Thyroid gland (tissue), 4 donors: ENCODE data around the gene ACVRL1. TPM values are rescaled to one million over a fixed set of nuclear protein-coding genes. Genes with fewer than 3 reads are reported as not detected.

ENCODE experiments used
- DNase-seq, 2 donors: peaks; one replicate each; pipeline ENCODE4 v3.0.0-alpha.2; 2019
- H3K27ac ChIP-seq, 3 donors: fragments of 200-600 bp; sonication (generic); 1 replicate in 2 of 3; 2 replicates in 1 of 3; pipeline ENCODE4 v1.5.1; 2016 to 2019; ENCODE audit warnings: mild to moderate bottlenecking in 1 of 3, moderate library complexity in 1 of 3
- H3K27me3 ChIP-seq: fragments of 200-600 bp; sonication (generic); one replicate; pipeline ENCODE4 v1.5.1; 2019
- H3K36me3 ChIP-seq, 2 donors: fragments of 200-600 bp; sonication (generic); one replicate each; pipeline ENCODE4 v1.5.1; 2016 to 2019
- H3K4me1 ChIP-seq, 2 donors: fragments of 200-600 bp; sonication (generic); one replicate each; pipeline ENCODE4 v1.5.1; 2017 to 2019
- H3K4me3 ChIP-seq, 3 donors: fragments of 200-600 bp; sonication (generic); replicated peaks in 1 of 3; 1 replicate in 2 of 3; 2 replicates in 1 of 3; pipeline ENCODE4 v1.5.1; 2016; ENCODE audit warnings: mild to moderate bottlenecking in 1 of 3
- H3K9me3 ChIP-seq: fragments of 200-600 bp; sonication (generic); one replicate; pipeline ENCODE4 v1.5.1; 2017
- CTCF ChIP-seq, 6 experiments: fragments of 200-600 bp in 3 of 6; fragments of 450-650 bp in 3 of 6; sonication (generic) in 3 of 6; IDR thresholded peaks; one replicate each; pipeline ENCODE4 v1.5.1; 2016 to 2019; ENCODE audit warnings: antibody characterized with exemption in 6 of 6, mild to moderate bottlenecking in 2 of 6, inconsistent platforms in 1 of 6, moderate library complexity in 1 of 6
- POLR2A ChIP-seq, 2 donors: fragments of 450-650 bp; IDR thresholded peaks; one replicate each; pipeline ENCODE4 v1.6.1; 2017; ENCODE audit warnings: antibody characterized with exemption in 2 of 2, mild to moderate bottlenecking in 2 of 2, moderate library complexity in 1 of 2
- WGBS, 2 donors: methylation state at CpG; one replicate each; pipeline ENCODE4 v1.1.5; 2017; 5-methylcytosine and 5-hydroxymethylcytosine counted together
- intact Hi-C: fragments of 100-400 bp; cut with DNase I; formaldehyde crosslinking; loops from one replicate; pipeline ENCODE4 v1.15.1; 2023
- total RNA-seq, 4 donors: library from RNA; depleted of rRNA; stranded (reverse); fragments of >200 nt; gene quantifications; one replicate each; pipeline ENCODE4 v1.2.3, GENCODE V29; 2016

ACVRL1 gene
- total RNA-seq, 4 donors from 2014 or later = 61.9 to 133 (median 84.2) TPM

GRCh38 chr12:51924551-51925319, 17.4 kb downstream of the ACVRL1 start:
- no peak for TF ChIP-seq POLR2A (IDR thresholded peaks at IDR 0.05)
- no peak for TF ChIP-seq CTCF (IDR thresholded peaks at IDR 0.05)
- Histone ChIP-seq H3K9me3 (no peaks in the 10 kb centered on the region), H3K36me3 (no peaks in the 10 kb centered on the region), H3K4me1 (peaks cover 11 to 20% of the 10 kb centered on the region in 2 donors), H3K27me3 (no peaks in the 10 kb centered on the region), H3K4me3 (no peak overlapping the region), H3K27ac (no peak overlapping the region)
- 92 to 94% methylated on average over 5 of the region's 5 CpGs for WGBS, 2 donors
- no peak for DNase-seq
- intact Hi-C loops = loop anchor here (10.0 kb wide), 1 partner anchor 60 kb away; no protein-coding TSS in a partner anchor

GRCh38 chr12:51925346-51926063, 18.2 kb downstream of the ACVRL1 start:
- Histone ChIP-seq H3K4me3 (no peak overlapping the region), H3K27me3 (no peaks in the 10 kb centered on the region), H3K27ac (peak overlapping the region in 2 of 3 donors; percentile 10 to 17), H3K9me3 (no peaks in the 10 kb centered on the region), H3K36me3 (no peaks in the 10 kb centered on the region), H3K4me1 (peaks cover 11 to 20% of the 10 kb centered on the region in 2 donors)
- DNase-seq = no peak
- intact Hi-C loops = loop anchor here (10.0 kb wide), 1 partner anchor 59 kb away; no protein-coding TSS in a partner anchor
- TF ChIP-seq POLR2A (IDR thresholded peaks at IDR 0.05) (no peak), CTCF (IDR thresholded peaks at IDR 0.05) (no peak)
- WGBS, 2 donors = 74 to 89% methylated on average over 3 of the region's 3 CpGs

- intact Hi-C loops = loop anchor here (10.0 kb wide), 1 partner anchor 59 kb away; no protein-coding TSS in a partner anchor
- no peaks in the 10 kb centered on the region for H3K36me3 ChIP-seq
- no peak overlapping the region for H3K4me3 ChIP-seq
- WGBS, 2 donors = 69 to 74% methylated on average over 8 of the region's 8 CpGs
- peaks cover 11 to 20% of the 10 kb centered on the region in 2 donors for H3K4me1 ChIP-seq
- H3K9me3 ChIP-seq = no peaks in the 10 kb centered on the region
- no peaks in the 10 kb centered on the region for H3K27me3 ChIP-seq
- no peak for DNase-seq
- H3K27ac ChIP-seq = peak overlapping the region in 2 of 3 donors; percentile 10 to 17
- TF ChIP-seq POLR2A (IDR thresholded peaks at IDR 0.05) (no peak), CTCF (IDR thresholded peaks at IDR 0.05) (no peak)
Measured at GRCh38 chr12:51926064-51926632, 18.8 kb downstream of the ACVRL1 start.

GRCh38 chr12:51926718-51927117, 19.4 kb downstream of the ACVRL1 start:
- intact Hi-C loops = loop anchor here (10.0 kb wide), 1 partner anchor 58 kb away; no protein-coding TSS in a partner anchor
- Histone ChIP-seq H3K4me1 (peaks cover 11 to 20% of the 10 kb centered on the region in 2 donors), H3K36me3 (no peaks in the 10 kb centered on the region), H3K4me3 (no peak overlapping the region), H3K27ac (peak overlapping the region in 1 of 3 donors; percentile 10), H3K27me3 (no peaks in the 10 kb centered on the region), H3K9me3 (no peaks in the 10 kb centered on the region)
- TF ChIP-seq POLR2A (IDR thresholded peaks at IDR 0.05) (no peak), CTCF (IDR thresholded peaks at IDR 0.05) (peak in 5 of 6 experiments; percentile 39 to 51 (median 42))
- peak; percentile 40 to 43 for DNase-seq
- 82 to 88% methylated on average over 2 of the region's 2 CpGs for WGBS, 2 donors
